Epithelial cell of proximal tubule (primary cell): ENCODE results near the gene GSX2. TPM values are rescaled to one million over a fixed set of nuclear protein-coding genes. Genes with fewer than 3 reads are reported as not detected.
A peak's percentile ranks its signal among the peaks of the same experiment; 100 is the strongest.

Experiments
- DNase-seq: peaks from one replicate; pipeline ENCODE4 v3.0.0-alpha.2; 2011; ENCODE audit warnings: low read depth
- H3K4me3 ChIP-seq: 2 replicates; pipeline ENCODE4 v1.5.1; 2011; ENCODE audit warnings: low read depth, mild to moderate bottlenecking, low read length
- CTCF ChIP-seq: conservative IDR thresholded peaks from 2 replicates; pipeline ENCODE4 v1.5.1; 2012; ENCODE audit warnings: low read depth, mild to moderate bottlenecking, low read length
- total RNA-seq: library from RNA; depleted of rRNA; stranded (reverse); fragments of >200 nt; gene quantifications from 2 replicates; pipeline ENCODE4 v1.2.3, GENCODE V29; 2015

GSX2 gene
- total RNA-seq, 1 donor from 2014 or later: not detected

GRCh38 chr4:54095110-54095825 lies 4.7 kb upstream of the GSX2 start:
- TF ChIP-seq CTCF: no peak
- H3K4me3 ChIP-seq: no peak overlapping the region
- no peak for DNase-seq

GRCh38 chr4:54096295-54096962 lies 3.5 kb upstream of the GSX2 start:
- DNase-seq: no peak
- no peak overlapping the region for H3K4me3 ChIP-seq
- TF ChIP-seq CTCF: no peak

GRCh38 chr4:54097152-54097551 lies 2.8 kb upstream of the GSX2 start:
- no peak overlapping the region for H3K4me3 ChIP-seq
- DNase-seq: no peak
- no peak for TF ChIP-seq CTCF

GRCh38 chr4:54098375-54098774 lies 1.6 kb upstream of the GSX2 start:
- no peak for DNase-seq
- H3K4me3 ChIP-seq: no peak overlapping the region
- TF ChIP-seq CTCF: no peak

- no peak for TF ChIP-seq CTCF
- no peak for DNase-seq
- peak overlapping the region; percentile 36 for H3K4me3 ChIP-seq
Measured at GRCh38 chr4:54099287-54099747, 646 bp upstream of the GSX2 start.

GRCh38 chr4:54100595-54101189 lies 729 bp downstream of the GSX2 start:
- H3K4me3 ChIP-seq: peak overlapping the region; percentile 36
- no peak for TF ChIP-seq CTCF
- DNase-seq: no peak
